GM18502 (cell line): ENCODE data around the gene LYRM1.
"Not testable (repeated sequence)": the region's sequence is repeated elsewhere in the genome, so short reads cannot be mapped to it uniquely, and the experiment has no call there.

ENCODE experiments used
- ATAC-seq: cut with Tn5 transposase; IDR thresholded peaks from one replicate; pipeline ENCODE4 v1.9.1; 2021; ENCODE audit warnings: mild to moderate bottlenecking; ENCODE audit not compliant: unreplicated experiment, poor library complexity

LYRM1 gene, protein sequence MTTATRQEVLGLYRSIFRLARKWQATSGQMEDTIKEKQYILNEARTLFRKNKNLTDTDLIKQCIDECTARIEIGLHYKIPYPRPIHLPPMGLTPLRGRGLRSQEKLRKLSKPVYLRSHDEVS

DNA sequence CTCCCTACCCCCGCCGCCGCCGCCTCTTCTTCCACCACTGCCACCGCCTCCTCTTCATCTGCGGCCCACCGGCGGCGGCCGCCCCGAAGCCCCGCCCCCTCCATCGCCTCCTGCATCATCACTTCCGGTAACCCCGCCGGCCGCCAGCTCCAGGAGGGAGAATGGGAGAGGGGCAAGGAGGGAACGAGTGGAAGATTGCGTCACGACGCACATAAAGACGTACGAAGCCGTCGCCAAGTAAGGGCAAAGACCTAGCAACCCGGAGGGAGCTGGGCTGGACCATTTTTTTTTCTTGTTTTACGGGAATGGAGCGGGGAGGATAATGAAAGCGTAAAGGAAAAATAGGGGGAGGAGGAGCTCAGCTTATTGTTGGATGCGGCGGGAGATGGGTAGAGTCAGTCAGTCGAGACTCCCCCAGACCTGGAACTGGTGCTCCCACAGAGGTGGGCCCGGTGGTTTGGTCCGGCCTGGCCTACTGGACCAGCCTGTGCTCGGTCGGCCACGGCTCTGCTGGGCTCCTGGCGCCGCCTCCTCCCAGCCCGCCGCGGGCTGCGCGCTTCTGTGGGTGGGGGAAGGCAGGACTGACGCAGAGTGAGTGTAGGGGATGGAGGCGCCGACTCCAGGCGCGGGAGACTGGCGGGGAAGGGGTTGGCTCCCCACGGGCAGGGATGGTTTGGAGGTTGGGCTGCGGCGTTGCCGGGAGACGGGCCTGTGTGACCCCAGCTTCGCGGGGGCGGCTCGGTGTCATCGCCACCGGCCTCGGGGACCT, at the start of gene LYRM1, which contains the start of gene DCUN1D3:
LYRM1 (plus strand) TSS at position 473 of the 769 bp plus-strand sequence. CDS start 14,785 bp downstream, outside the sequence.
DCUN1D3 (minus strand) TSS at position 60 of the 769 bp plus-strand sequence. CDS start 37,820 bp downstream, outside the sequence.
- peak; percentile 78 for ATAC-seq

- no peak for ATAC-seq
These were observed 49.6 kb upstream of the LYRM1 start for GRCh38 chr16:20850981-20851380.

DNA sequence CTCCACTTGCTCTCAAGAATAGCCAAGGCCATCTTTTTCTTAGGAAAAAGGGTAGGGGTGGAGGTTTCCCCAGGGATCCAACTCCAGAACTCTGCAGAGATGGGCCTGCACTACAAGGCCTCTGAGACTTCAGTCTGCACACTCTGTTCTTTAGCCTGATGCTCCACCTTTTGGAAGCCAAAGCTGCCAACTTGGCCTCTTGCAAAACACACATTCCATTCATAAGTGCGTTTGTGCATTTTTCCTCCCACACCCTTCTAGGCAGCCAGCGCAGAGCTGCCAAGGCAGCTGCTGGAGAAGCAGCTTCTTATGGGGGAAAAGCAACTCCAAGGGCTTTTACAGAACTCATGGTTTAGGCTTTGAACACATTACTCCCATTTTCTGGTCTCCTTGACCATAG, 49.0 kb upstream of the LYRM1 start:
- ATAC-seq: no peak

- no peak for ATAC-seq
These were observed 47.4 kb upstream of the LYRM1 start for GRCh38 chr16:20853143-20853542.

DNA sequence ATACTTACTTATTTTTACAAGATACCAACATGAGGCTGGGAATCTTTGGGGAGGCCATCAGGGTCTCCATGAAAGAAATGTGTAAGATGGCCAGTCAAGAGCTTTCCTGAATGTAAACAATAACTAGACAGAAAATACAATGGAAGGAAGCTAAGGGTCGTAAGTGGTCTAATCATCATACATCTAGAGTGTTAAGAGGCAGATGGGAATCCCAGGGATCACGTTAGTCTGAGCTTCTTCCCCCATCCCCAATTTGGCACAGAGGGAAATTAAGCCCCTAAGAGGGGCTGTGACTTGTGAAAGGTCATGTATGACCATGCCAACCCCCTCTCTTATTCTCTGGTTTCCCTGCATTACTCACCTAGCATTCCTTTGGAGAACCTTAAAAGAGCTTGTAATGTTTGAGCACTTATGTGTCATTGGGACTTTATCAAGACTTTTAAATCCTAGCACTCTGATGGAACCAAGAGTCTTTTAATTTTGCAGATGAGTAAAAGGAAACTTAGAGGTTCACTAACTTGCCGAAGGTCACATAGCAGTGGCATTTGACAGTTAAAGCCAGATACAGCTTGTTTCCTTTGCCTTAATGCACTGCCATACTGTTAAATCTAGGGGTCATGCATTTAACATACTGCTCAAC, 46.5 kb upstream of the LYRM1 start:
- no peak for ATAC-seq

DNA sequence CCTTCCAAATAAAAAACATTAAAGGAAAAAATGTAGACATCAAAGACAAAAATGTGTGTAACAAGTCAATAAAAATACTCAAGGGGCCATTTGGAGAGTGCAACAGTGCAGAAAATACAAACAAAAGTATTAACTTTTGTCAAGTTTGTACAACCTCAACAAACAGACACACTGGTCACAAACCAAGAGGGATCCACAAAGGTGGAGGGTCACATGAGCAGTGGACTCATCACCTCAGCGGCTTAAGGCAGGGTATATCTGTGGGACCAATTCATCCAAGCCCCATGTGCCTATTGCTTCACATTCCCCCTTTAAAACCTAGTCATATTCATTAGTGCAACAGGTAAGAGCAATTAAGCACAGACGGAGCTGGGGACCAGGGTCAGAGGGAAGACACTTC, 45.6 kb upstream of the LYRM1 start:
- ATAC-seq: no peak

DNA sequence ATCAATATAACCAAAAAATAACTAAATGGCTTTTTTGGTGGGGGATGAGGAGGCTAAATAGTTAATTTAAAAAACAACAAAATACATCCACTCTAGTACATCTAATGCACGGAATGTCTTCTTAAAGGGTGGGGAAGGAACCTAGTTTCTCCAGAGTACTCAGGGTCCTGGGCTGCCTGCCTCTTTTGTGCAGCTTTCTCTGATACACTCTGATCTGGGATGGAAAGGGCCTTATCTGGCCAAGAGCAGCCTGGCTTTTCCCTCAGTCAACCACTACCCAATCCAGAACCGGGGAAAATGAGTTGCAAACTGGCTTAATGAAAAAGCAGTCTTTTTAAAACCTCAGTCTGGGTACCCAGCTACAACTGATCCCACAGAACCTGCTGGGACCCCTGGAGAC, 43.3 kb upstream of the LYRM1 start:
- ATAC-seq: no peak

GRCh38 chr16:20859229-20859628, 41.3 kb upstream of the LYRM1 start:
- ATAC-seq: no peak

- no peak for ATAC-seq
These were observed 40.9 kb upstream of the LYRM1 start for GRCh38 chr16:20859699-20860098.

- no peak for ATAC-seq
These were observed 40.2 kb upstream of the LYRM1 start for GRCh38 chr16:20860361-20860760.

GRCh38 chr16:20860995-20861394, 39.6 kb upstream of the LYRM1 start:
- ATAC-seq: not testable (repeated sequence)

- ATAC-seq: no peak
These were observed 38.2 kb upstream of the LYRM1 start for GRCh38 chr16:20862162-20862960.

DNA sequence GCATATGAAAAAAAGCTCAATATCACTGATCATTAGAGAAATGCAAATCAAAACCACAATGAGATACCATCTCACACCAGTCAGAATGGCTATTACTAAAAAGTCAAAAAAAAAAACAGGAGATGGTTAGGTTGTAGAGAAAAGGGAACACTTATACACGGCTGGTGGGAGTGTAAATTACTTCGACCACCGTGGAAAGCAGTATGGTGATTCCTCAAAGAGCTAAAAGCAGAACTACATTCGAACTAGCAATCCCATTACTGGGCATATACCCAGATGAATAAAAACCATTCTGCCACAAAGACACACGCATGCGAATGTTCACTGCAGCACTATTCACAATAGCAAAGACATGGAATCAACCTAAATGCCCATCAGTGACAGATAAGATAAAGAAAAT, 36.2 kb upstream of the LYRM1 start:
- ATAC-seq: not testable (repeated sequence)

GRCh38 chr16:20865420-20866131, 35.0 kb upstream of the LYRM1 start:
- peak; percentile 76 for ATAC-seq

DNA sequence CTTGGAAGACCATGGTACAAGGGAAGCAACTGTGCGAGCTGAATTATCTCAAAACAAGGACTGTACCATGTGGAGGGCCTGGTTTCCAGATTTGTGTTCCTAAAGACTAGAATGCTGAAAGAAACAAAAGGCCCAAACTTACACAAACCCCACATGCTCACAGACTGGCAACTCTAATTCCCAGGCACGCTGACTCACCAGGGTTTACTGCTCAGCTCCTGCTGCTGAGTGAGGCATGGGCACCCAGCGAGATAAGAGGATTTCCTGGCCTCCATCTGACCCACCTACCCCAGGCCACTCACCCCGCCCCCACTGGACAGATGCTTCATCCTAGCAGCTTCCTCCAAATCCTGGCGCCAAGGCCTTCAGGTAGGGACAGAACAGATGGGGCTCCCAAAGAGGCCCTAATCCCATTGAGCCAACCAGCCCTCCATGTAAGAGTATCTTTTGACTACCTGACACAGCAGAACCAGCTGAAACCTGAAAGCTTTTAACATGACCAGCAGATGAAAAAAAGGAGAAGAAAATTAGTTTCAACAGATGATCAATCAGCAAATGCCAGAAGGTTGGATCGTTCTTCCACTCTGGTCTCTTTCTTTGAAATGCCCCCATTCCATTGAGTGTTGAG, 34.3 kb upstream of the LYRM1 start:
- ATAC-seq: no peak

DNA sequence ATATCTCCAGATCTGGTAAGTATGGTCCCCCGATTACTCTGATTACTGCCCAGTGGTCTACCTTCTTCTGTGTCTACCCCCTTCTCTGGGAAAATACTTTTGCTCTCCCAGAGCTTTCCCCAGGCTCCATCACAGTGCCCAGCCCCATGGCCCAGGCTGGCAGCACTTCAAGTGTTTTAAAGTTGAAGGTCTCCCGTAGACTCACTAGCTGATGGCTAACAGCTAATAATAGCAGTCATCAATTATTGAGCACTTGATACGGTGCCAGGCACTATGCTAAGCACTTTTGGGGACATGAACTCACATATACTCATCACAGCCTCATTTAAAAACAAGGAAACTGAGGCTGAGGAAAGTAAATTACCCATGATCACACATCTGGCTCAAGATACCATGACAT, 33.8 kb upstream of the LYRM1 start:
- ATAC-seq: no peak

DNA sequence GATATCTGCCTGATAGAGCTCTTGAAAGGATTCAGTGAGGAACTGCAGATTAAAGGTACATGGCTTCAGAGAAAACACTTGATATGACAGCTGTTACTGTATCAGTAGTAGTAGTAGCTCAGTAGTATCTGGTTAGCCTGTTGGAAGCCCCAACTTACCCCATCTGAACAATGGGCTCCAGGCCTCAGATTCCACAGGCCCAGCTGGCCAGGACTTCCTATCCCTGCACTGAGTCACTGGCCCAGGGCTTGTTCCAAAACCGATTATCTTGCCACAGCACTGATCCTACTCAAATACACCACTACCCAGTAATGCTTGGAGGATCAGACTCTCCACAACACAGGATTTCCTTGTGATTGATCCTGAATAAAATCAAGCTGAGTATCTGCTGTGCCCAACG, 33.0 kb upstream of the LYRM1 start:
- ATAC-seq: no peak

- ATAC-seq: no peak
These were observed 31.7 kb upstream of the LYRM1 start for GRCh38 chr16:20868890-20869289.

DNA sequence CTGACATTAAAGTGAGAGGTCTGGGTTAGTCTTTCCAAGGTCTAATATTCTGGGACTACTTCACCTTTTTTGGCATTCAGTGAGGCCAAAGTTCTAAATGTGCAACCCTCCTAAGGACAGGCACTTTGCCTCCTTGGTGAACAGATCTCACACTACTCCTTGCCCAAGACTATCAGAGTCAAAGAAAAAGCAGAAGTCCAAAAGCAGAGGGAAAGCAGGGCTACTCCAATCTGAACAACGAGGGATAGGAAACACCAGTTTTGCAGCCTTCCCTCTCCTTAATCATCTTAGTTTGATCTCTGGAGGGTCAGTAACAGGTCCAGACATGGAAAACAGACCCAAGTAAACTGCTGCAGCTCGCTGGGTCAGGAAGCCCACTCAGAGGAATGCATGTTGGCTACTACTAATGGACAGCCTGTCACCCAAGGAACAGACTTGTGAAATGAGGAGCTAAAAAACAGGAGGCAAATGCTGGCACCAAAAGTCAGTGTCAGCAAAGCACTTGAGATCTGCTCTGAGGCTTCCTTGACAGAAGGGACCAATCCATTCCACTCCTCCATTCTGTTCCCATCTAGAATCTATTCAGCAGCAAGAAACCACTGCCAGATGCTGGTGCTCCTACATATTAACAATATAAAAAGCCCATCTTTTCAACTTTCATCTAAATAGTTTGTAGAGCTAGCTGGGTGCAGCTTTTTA, 30.3 kb upstream of the LYRM1 start:
- no peak for ATAC-seq
